ENCODE results near the gene BSG.

DNA sequence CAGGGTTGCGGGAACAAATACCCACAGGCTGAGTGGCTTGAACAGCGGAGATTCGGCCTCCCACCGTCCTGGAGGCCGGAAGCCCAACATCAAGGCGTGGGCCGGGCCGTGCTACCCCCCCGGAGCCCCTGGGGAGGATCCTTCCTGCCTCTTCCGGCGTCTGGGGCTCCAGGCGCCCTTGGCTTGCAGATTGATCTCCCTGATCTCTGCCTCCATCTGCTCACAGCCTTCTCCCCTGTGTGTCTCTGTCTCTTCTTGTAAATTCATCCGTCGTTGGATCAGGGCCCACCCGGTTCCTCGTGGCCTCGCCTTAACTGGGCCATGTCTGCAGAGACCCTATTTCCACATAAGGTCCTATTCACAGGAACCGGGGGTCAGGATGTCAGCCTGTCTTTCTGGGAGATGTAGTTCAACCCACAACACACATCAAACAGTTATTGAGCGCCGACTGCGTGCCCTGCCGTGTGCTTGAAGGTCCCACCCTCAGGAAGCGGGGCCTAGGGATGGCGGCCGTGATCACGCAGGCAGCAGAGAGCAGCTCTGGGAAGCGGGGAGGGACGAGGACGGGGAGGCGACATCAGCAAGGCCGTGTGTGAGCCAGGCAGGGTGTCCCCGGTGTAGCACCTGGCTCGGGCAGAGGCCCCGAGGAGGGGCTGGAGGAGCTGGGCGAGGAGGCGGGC lies 38.5 kb downstream of the BSG start:
- no peak for TF ChIP-seq CTCF (IDR thresholded peaks at IDR 0.05; ENCODE audit: low read depth, low read length)
- no peak for TF ChIP-seq EZH2phosphoT487 (IDR thresholded peaks at IDR 0.05; ENCODE audit: low read depth)

Data from OCI-LY3 (cell line).